MCF 10A (cell line): Measurements from ENCODE around the gene PNPLA2. TPM values are rescaled to one million over a fixed set of nuclear protein-coding genes. Genes with fewer than 3 reads are reported as not detected.

Experiments
- BruUV-seq: library from RNA; stranded (reverse); fragments of 400-500 nt; replicated peaks from 2 replicates; lab custom pipeline; 2021; lab: Mats Ljungman, UMichigan
- CTCF ChIA-PET: fragments of 300-600 bp; sonication (Branson Sonifier 250); formaldehyde crosslinking; extraction: SDS; loops from one replicate; lab custom pipeline; 2021; ENCODE audit warnings: antibody characterized with exemption, inconsistent platforms; lab: Yijun Ruan, JAX
- POLR2A ChIA-PET: fragments of 300-600, 350-650 bp; sonication (Branson Sonifier 250); formaldehyde crosslinking; extraction: SDS; loops from one replicate; lab custom pipeline; 2020; ENCODE audit warnings: antibody characterized with exemption, inconsistent platforms; lab: Yijun Ruan, JAX
- DNase-seq: peaks from one replicate; pipeline ENCODE4 v3.0.0-alpha.2; 2018; ENCODE audit not compliant: unreplicated experiment
- H3K27ac Mint-ChIP-seq: one replicate; pipeline ENCODE4 v1.8.0; 2022; ENCODE audit warnings: mild to moderate bottlenecking, low read depth, mixed read lengths; ENCODE audit not compliant: unreplicated experiment
- H3K27me3 Mint-ChIP-seq: one replicate; pipeline ENCODE4 v1.8.0; 2022; ENCODE audit warnings: mixed read lengths; ENCODE audit not compliant: insufficient read depth, unreplicated experiment
- H3K36me3 Mint-ChIP-seq: one replicate; pipeline ENCODE4 v1.8.0; 2022; ENCODE audit warnings: mild to moderate bottlenecking, moderate library complexity, mixed read lengths; ENCODE audit not compliant: insufficient read depth, unreplicated experiment
- H3K4me1 Mint-ChIP-seq: one replicate; pipeline ENCODE4 v1.8.0; 2022; ENCODE audit warnings: mixed read lengths; ENCODE audit not compliant: insufficient read depth, unreplicated experiment
- H3K4me3 Mint-ChIP-seq: one replicate; pipeline ENCODE4 v1.8.0; 2022; ENCODE audit warnings: mild to moderate bottlenecking, moderate library complexity, mixed read lengths; ENCODE audit not compliant: unreplicated experiment
- H3K9me3 Mint-ChIP-seq: one replicate; pipeline ENCODE4 v1.8.0; 2022; ENCODE audit warnings: mixed read lengths; ENCODE audit not compliant: unreplicated experiment
- CTCF ChIP-seq: fragments of 200-600 bp; IDR thresholded peaks from one replicate; pipeline ENCODE4 v1.8.0; 2022; ENCODE audit warnings: antibody characterized with exemption, mild to moderate bottlenecking; ENCODE audit not compliant: unreplicated experiment
- intact Hi-C: fragments of 100-400 bp; cut with micrococcal nuclease; formaldehyde crosslinking; loops from 2 replicates; pipeline ENCODE4 v1.14.1; 2022
- total RNA-seq: library from RNA; stranded (reverse); gene quantifications from 2 replicates; pipeline ENCODE4 v1.2.3, GENCODE V29; 2022

PNPLA2 gene
- total RNA-seq, 1 experiment from 2014 or later: 112 TPM

GRCh38 chr11:787084-787675, 31.5 kb upstream of the PNPLA2 start:
- no peak for DNase-seq
- TF ChIP-seq CTCF: no peak
- no peaks in the 10 kb centered on the region for H3K4me1 Mint-ChIP-seq
- ChIA-PET POLR2A (interaction anchor here (0.9 kb wide), 1 partner anchor 9 kb away, joined by 6 read pairs; no protein-coding TSS in a partner anchor), CTCF (no interaction called here)
- H3K27ac Mint-ChIP-seq: no peak overlapping the region
- H3K9me3 Mint-ChIP-seq: no peaks in the 10 kb centered on the region
- H3K4me3 Mint-ChIP-seq: no peak overlapping the region
- H3K36me3 Mint-ChIP-seq: peaks cover 17% of the 10 kb centered on the region
- no TSS peak for BruUV-seq
- H3K27me3 Mint-ChIP-seq: no peaks in the 10 kb centered on the region
- intact Hi-C loops: no loop called here

- no TSS peak for BruUV-seq
- H3K27me3 Mint-ChIP-seq: no peaks in the 10 kb centered on the region
- DNase-seq: no peak
- ChIA-PET POLR2A (no interaction called here), CTCF (no interaction called here)
- H3K4me1 Mint-ChIP-seq: no peaks in the 10 kb centered on the region
- peak; percentile 12 for TF ChIP-seq CTCF
- H3K27ac Mint-ChIP-seq: no peak overlapping the region
- no peaks in the 10 kb centered on the region for H3K9me3 Mint-ChIP-seq
- H3K36me3 Mint-ChIP-seq: peaks cover 19% of the 10 kb centered on the region
- no peak overlapping the region for H3K4me3 Mint-ChIP-seq
- intact Hi-C loops: no loop called here
Observed at GRCh38 chr11:788009-788640, 30.6 kb upstream of the PNPLA2 start.

- TF ChIP-seq CTCF: no peak
- H3K36me3 Mint-ChIP-seq: peaks cover 12% of the 10 kb centered on the region
- no peaks in the 10 kb centered on the region for H3K27me3 Mint-ChIP-seq
- CTCF ChIA-PET: no interaction called here
- BruUV-seq: no TSS peak
- POLR2A ChIA-PET: interaction anchor here (0.7 to 1.0 kb wide), 2 partner anchors 10 to 20 kb away, joined by 3 read pairs; no protein-coding TSS in a partner anchor
- intact Hi-C loops: no loop called here
- no peaks in the 10 kb centered on the region for H3K9me3 Mint-ChIP-seq
- DNase-seq: no peak
- H3K4me3 Mint-ChIP-seq: no peak overlapping the region
- no peaks in the 10 kb centered on the region for H3K4me1 Mint-ChIP-seq
- no peak overlapping the region for H3K27ac Mint-ChIP-seq
Observed at GRCh38 chr11:788953-789940, 29.5 kb upstream of the PNPLA2 start.

GRCh38 chr11:789943-790342, 28.8 kb upstream of the PNPLA2 start, which contains the start of gene CEND1:
CEND1 (minus strand) TSS chr11:790090; CDS start chr11:788576, 1,514 bp downstream.
- no peak within 1 kb of the TSS for H3K4me3 Mint-ChIP-seq
- no peaks in the 10 kb centered on the region for H3K4me1 Mint-ChIP-seq
- TF ChIP-seq CTCF: no peak
- ChIA-PET CTCF (no interaction called here), POLR2A (interaction anchor here (0.7 to 1.0 kb wide), 3 partner anchors 19 to 94 kb away, joined by 3 read pairs; partner anchors contain the start of gene TMEM80)
- H3K9me3 Mint-ChIP-seq: no peaks in the 10 kb centered on the region
- DNase-seq: no peak
- H3K36me3 Mint-ChIP-seq: peaks cover 15% of the 10 kb centered on the region
- intact Hi-C loops: no loop called here
- no TSS peak for BruUV-seq
- no peak within 1 kb of the TSS for H3K27ac Mint-ChIP-seq
- no peaks in the 10 kb centered on the region for H3K27me3 Mint-ChIP-seq
